ENCODE results near the gene COBL. TPM values are rescaled to one million over a fixed set of nuclear protein-coding genes. Genes with fewer than 3 reads are reported as not detected.

COBL gene
- total RNA-seq, 4 donors from 2014 or later, result 5.9 to 21.3 (median 7.8) TPM

GRCh38 chr7:51349820-51350545, 33.4 kb upstream of the COBL start:
- Histone ChIP-seq H3K27me3 (no peaks in the 10 kb centered on the region), H3K4me3 (no peak overlapping the region), H3K4me1 (no peaks in the 10 kb centered on the region), H3K27ac (no peak overlapping the region), H3K36me3 (no peaks in the 10 kb centered on the region), H3K9me3 (no peaks in the 10 kb centered on the region)
- WGBS, 2 donors, result 63 to 75% methylated on average over 8 of the region's 8 CpGs
- intact Hi-C loops (cut with DNase I), result no loop called here
- TF ChIP-seq, protein P1, sequence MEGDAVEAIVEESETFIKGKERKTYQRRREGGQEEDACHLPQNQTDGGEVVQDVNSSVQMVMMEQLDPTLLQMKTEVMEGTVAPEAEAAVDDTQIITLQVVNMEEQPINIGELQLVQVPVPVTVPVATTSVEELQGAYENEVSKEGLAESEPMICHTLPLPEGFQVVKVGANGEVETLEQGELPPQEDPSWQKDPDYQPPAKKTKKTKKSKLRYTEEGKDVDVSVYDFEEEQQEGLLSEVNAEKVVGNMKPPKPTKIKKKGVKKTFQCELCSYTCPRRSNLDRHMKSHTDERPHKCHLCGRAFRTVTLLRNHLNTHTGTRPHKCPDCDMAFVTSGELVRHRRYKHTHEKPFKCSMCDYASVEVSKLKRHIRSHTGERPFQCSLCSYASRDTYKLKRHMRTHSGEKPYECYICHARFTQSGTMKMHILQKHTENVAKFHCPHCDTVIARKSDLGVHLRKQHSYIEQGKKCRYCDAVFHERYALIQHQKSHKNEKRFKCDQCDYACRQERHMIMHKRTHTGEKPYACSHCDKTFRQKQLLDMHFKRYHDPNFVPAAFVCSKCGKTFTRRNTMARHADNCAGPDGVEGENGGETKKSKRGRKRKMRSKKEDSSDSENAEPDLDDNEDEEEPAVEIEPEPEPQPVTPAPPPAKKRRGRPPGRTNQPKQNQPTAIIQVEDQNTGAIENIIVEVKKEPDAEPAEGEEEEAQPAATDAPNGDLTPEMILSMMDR (IDR thresholded peaks at IDR 0.05), result no peak
- TF ChIP-seq POLR2A (IDR thresholded peaks at IDR 0.05), result no peak
- DNase-seq, result no peak

DNA sequence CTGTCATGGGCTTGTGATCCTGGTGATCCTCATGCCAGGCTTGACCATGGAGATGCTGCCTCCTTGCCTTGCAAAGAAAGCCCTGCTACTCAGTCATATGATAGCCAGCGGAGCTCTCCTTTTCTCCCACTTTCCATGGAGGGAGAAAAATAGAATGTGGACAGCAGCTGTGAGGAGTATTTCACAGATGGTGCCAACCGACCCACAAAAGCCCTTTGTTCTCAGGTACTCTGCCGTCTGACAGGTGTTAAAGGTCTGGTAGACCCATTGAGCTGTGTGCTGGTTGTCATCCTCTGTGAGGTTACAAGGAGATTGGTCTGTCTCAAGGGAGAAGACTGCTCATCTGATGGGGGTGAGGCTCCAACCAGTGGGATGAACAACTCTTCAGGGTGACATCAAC, 29.5 kb upstream of the COBL start:
- H3K4me3 ChIP-seq, result no peak overlapping the region
- no peaks in the 10 kb centered on the region for H3K4me1 ChIP-seq
- no peaks in the 10 kb centered on the region for H3K36me3 ChIP-seq
- intact Hi-C loops (cut with DNase I), result no loop called here
- no peak overlapping the region for H3K27ac ChIP-seq
- TF ChIP-seq, protein P1 (IDR thresholded peaks at IDR 0.05), result no peak
- TF ChIP-seq POLR2A (IDR thresholded peaks at IDR 0.05), result no peak
- H3K9me3 ChIP-seq, result no peaks in the 10 kb centered on the region
- 49 to 66% methylated on average over 3 of the region's 3 CpGs for WGBS, 2 donors
- peaks cover 0 to 5% (median 0%) of the 10 kb centered on the region in 4 donors for H3K27me3 ChIP-seq
- DNase-seq, result no peak

DNA sequence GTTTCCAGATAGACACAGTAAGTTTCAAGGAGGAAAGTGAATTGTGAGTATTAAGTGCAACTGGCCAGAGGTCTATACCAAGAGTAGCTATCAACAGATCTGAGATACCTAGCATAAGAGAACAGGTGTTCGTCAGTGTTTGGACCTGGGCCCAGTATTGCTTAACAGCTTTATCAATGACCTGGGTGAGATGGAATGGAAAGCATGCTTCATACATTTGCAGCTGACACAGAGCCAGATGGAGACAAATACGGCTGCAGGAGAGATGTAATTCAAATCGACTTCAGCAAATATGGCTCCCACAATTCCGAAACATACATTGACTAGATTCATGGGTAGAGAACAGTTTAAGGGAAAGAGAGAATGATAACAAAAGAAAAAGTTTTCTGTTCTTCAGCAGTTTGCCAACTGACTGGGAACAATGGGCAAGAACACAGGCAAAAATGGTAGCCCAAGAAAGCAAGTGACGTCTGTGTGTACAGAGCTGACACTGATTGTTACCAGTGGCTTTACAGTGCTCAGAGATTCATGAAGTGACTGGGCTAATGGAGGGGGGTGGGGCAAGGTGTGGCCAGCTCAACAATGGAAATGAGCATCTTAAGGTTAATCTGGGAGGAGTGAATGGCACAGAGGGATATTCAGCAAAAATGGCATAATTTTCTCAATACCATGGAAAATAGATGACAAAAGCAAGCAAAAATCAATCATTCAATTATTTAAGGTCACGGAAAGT, 28.0 kb upstream of the COBL start:
- H3K4me3 ChIP-seq, result no peak overlapping the region
- 67 to 73% methylated on average over 6 of the region's 6 CpGs for WGBS, 2 donors
- H3K27ac ChIP-seq, result no peak overlapping the region
- H3K27me3 ChIP-seq, result peaks cover 0 to 5% (median 0%) of the 10 kb centered on the region in 4 donors
- intact Hi-C loops (cut with DNase I), result no loop called here
- no peak for DNase-seq
- no peaks in the 10 kb centered on the region for H3K4me1 ChIP-seq
- no peaks in the 10 kb centered on the region for H3K36me3 ChIP-seq
- TF ChIP-seq, protein P1 (IDR thresholded peaks at IDR 0.05), result no peak
- no peak for TF ChIP-seq POLR2A (IDR thresholded peaks at IDR 0.05)
- no peaks in the 10 kb centered on the region for H3K9me3 ChIP-seq

GRCh38 chr7:51340936-51341335, 24.3 kb upstream of the COBL start:
- 85 to 92% methylated on average over 6 of the region's 6 CpGs for WGBS, 2 donors
- H3K9me3 ChIP-seq, result no peaks in the 10 kb centered on the region
- H3K27ac ChIP-seq, result no peak overlapping the region
- peaks cover 0 to 5% (median 0%) of the 10 kb centered on the region in 4 donors for H3K27me3 ChIP-seq
- H3K36me3 ChIP-seq, result no peaks in the 10 kb centered on the region
- H3K4me1 ChIP-seq, result no peaks in the 10 kb centered on the region
- intact Hi-C loops (cut with DNase I), result no loop called here
- no peak overlapping the region for H3K4me3 ChIP-seq
- no peak for DNase-seq
- TF ChIP-seq POLR2A (IDR thresholded peaks at IDR 0.05), result no peak
- TF ChIP-seq, protein P1 (IDR thresholded peaks at IDR 0.05), result no peak
